Tibial nerve (tissue), 4 donors: ENCODE data around the gene KCTD14.

ENCODE experiments used
- CTCF ChIP-seq, 5 experiments: fragments of 200-600 bp in 3 of 5; fragments of 450-650 bp in 2 of 5; sonication (generic) in 3 of 5; IDR thresholded peaks; one replicate each; pipeline ENCODE4 v1.5.1; 2016 to 2019; ENCODE audit warnings: antibody characterized with exemption in 5 of 5, mild to moderate bottlenecking in 3 of 5, moderate library complexity in 2 of 5
- EP300 ChIP-seq, 2 donors: sonication (generic); formaldehyde crosslinking; IDR thresholded peaks; one replicate each; pipeline ENCODE4 v1.6.1; 2017; ENCODE audit warnings: antibody characterized with exemption in 2 of 2, mild to moderate bottlenecking in 1 of 2
- POLR2A ChIP-seq, 2 donors: fragments of 450-650 bp; IDR thresholded peaks; one replicate each; pipeline ENCODE4 v1.6.1; 2017; ENCODE audit warnings: antibody characterized with exemption in 2 of 2, mild to moderate bottlenecking in 2 of 2, moderate library complexity in 2 of 2

GRCh38 chr11:77981346-77981947, 41.6 kb downstream of the KCTD14 start:
- TF ChIP-seq CTCF (IDR thresholded peaks at IDR 0.05) (no peak), POLR2A (IDR thresholded peaks at IDR 0.05) (no peak), EP300 (IDR thresholded peaks at IDR 0.05) (no peak)
